Raji (cell line): ENCODE measurements around the gene NKD2.

Experiments
- POLR2A ChIP-seq: IDR thresholded peaks from 2 replicates; pipeline ENCODE4 v1.6.1; 2011; ENCODE audit warnings: low read depth, low read length, control low read depth; ENCODE audit not compliant: insufficient read depth

The NKD2 gene, protein sequence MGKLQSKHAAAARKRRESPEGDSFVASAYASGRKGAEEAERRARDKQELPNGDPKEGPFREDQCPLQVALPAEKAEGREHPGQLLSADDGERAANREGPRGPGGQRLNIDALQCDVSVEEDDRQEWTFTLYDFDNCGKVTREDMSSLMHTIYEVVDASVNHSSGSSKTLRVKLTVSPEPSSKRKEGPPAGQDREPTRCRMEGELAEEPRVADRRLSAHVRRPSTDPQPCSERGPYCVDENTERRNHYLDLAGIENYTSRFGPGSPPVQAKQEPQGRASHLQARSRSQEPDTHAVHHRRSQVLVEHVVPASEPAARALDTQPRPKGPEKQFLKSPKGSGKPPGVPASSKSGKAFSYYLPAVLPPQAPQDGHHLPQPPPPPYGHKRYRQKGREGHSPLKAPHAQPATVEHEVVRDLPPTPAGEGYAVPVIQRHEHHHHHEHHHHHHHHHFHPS

DNA sequence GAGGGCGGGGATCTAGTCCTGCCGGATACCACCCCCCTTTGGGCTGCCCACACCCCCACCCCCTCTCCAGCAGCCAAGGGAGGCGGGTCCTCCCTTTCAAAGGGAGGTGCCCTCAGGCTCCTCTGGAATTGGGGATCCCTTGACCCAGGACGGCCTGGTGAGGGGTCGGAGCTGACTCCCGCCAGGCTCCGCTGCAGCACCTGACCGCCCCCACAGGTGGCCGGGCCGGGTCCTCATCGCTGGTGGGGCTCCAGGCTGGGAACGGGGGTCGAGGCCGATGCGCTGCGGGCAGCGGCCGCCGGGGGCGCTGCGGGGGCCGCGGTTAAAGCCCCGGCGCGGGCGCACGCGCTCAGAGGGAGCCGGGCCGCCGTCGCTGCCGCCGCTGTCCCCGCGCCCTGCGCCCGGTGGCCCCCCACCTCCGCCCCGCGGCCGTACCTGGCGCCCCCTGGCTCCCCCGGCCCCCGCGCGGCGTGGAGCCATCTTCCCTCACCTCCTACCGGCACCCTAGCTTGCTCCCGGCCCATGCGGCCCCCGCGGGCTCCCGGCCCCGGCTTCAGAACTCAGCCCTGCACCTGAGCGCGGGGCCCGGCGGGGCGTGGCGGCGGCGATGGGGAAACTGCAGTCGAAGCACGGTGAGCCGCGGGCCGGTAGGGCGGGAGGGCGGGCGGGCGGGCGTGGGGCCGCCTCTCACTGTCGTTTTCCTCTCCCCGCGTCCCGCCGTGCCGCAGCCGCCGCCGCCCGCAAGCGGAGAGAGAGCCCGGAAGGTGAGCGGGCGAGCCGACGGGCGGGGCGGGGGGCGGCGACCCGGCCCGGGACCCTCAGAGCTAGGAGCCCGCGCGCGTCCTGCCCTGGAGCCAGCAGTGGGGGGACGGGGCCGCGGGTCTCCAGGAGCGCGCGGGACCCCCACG lies at the start of gene NKD2:
TSS of gene NKD2 (plus strand) at position 352 of the 908 bp plus-strand sequence. CDS start at position 608, 256 bp downstream.
- TF ChIP-seq POLR2A, result no peak

DNA sequence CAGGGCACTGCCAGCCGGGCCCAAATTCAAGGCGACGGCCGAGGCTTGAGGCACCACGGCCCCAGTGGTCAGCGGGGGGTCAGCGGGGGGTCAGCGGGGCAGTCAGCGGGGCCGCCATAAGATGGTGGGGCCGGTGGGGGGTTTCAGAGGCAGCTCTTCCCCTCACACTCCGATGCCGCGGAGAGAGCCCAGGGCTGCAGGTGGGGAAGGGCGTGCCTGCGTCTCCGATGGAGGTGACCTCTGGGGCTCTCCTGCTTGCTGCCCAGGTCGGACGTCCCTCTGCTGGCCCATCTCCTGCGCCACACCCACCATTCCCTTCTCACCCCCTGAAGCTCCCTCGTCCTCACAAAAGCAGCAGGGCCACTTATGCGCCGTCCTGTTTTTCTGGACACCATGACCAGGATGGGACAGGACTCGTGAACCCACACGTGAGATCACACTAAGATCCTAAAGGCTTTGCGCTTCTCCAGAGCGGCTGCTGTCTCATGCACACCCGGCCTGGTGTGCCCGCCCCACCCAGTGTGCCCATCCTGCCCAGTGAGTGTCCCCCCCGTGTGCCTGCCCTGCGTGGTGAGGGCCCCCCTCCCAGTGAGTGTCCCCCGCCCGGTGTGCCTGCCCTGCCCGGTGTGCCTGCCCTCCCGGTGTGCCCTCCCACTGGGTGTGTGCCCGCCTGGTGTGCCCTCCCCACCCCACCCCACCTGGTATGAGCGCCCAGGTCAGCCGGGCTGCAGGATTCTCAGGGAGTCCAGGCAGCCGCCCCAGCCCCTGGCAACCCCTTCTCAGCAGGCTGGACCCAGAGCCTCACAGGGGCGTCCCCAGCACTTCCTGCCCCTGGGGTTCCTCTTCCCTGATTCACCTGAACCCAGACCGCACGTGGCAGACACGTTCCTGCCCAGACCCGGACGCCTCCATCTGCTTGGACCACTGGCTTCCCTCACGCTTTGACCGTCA lies 48.7 kb upstream of the NKD2 start:
- TF ChIP-seq POLR2A, result no peak

DNA sequence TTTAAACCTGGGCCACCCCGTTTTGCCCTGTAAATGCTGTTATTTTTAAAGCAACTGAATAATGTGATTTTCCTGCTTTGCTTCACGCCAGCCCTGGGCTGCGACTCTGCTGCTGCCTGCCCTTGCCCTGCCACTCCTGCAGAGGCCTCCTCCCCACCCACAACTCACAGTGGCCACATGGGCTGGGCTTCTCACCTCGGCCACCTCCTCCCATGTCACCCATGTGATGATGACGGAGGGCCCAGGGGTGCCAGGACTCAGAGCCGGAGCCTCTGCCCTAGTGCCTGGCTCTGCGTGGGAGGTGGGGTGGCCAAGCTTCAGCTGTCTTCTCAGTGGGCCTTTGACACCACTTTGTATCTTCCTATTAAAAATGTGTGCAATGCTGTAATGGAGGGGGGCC lies 48.1 kb upstream of the NKD2 start:
- no peak for TF ChIP-seq POLR2A

DNA sequence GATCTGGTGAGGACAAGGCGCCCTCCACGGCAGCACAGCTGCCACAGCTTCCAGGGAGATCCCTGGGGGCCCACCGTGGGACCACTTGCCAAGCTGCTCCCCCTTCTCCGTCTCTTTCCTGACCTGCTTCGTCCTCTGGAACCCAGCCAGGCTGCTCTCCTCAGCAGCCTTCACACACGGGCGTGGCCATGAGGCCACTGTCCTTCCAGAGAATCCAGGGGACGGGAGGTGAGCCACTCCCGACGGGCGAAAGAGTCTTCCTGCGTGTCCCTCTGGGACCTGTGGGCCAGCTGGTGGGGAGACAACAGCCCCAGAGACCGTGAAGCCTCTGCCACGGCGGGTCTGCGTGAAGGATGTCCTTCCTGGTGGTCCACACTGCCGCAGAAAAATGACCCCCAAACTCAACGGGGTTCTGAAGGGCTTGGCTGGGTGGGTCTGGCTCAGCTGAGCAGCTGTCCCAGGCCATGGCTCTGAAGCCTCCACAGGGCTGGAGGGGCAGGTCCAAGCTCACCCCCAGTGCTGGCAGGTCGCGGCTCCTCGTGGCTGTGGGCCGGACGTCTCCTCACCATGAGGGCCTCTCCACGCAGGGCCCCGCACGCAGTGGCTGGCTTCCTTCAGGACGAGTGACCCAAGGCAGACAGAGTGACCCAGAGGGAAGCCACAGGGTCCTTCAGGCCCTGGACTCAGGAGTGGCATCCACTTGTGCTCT lies 47.4 kb upstream of the NKD2 start:
- TF ChIP-seq POLR2A, result no peak

DNA sequence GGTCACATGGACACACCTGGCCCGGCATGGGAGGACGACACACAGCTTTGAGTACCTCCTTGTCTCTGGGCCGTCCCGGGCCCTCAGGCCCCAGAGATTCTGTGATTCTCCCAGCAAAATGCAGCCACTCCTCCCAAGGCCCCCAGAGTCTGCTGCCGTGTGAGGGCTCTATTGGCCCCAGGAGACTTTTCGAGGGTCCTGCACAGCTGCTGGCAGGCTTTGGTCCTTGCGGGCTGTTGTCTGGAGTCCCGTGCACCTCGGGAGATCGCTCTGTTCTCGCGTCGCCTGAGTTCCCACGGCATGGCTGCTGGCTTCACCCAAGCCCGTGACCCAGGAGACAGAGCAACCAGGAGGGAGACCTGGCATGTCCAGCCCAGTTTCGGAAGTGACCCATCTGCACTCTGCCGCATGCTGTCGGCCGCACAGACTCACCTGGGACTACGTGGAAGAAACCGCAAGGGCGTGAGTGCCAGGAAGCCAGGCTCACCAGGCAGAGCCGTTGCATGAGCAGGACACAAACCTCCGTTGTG lies 46.8 kb upstream of the NKD2 start:
- TF ChIP-seq POLR2A, result no peak

DNA sequence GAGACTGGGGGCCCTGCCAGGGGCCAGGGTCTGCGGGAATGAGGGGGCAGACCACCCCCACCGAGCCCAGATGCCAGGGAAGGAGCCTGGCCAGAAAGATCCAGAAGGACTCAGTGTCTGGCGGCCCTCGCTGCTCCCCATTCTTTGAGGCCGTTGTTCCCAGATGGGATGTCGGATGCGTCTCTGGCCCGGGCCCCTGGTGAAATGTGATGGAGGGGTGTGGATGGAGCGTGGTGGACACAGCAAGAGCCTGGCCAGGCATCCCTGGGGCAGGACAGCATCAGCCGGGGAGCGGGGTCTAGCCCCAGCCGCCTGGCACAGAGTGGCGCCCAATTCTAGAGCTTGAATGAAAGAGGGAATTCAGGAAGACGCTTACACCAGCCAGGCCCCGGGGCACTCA lies 46.2 kb upstream of the NKD2 start:
- TF ChIP-seq POLR2A, result no peak

DNA sequence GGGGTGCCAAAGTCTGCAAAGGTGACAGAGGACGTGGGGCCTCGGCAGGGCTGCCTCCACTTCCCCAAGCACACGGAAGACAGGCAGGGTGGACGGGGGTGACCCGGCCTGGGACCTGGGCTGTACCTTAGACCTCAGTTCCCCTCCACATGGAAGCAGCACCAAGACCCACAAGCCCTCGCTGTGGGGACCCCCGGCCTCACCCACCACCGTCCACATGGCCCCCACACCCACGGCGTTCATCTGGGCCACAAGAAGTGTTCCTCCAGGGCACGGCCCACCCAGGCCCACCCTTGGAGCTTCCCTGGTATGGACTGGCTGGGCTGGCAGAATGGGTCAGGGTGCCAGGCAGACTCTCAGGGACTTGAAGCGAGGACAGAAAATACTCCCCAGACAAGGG lies 45.8 kb upstream of the NKD2 start:
- TF ChIP-seq POLR2A, result no peak

DNA sequence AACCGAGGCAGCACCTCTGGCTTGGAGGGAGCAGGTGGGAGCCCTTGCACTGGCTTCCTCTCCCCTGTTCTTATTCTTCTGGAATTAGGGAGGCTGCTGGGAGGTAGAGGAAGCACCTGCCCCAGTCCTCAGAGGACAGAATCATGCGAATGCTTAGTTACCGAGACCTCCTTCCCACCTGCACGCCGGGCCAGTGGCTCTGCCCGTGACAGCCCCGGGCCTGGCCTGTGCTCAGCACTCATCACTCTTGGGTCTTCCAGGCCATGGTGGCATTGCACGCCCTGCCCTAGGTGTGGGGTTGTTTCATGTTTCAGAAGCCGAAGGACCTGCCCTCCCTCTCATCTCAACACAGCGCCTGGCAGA lies 45.3 kb upstream of the NKD2 start:
- TF ChIP-seq POLR2A, result no peak

DNA sequence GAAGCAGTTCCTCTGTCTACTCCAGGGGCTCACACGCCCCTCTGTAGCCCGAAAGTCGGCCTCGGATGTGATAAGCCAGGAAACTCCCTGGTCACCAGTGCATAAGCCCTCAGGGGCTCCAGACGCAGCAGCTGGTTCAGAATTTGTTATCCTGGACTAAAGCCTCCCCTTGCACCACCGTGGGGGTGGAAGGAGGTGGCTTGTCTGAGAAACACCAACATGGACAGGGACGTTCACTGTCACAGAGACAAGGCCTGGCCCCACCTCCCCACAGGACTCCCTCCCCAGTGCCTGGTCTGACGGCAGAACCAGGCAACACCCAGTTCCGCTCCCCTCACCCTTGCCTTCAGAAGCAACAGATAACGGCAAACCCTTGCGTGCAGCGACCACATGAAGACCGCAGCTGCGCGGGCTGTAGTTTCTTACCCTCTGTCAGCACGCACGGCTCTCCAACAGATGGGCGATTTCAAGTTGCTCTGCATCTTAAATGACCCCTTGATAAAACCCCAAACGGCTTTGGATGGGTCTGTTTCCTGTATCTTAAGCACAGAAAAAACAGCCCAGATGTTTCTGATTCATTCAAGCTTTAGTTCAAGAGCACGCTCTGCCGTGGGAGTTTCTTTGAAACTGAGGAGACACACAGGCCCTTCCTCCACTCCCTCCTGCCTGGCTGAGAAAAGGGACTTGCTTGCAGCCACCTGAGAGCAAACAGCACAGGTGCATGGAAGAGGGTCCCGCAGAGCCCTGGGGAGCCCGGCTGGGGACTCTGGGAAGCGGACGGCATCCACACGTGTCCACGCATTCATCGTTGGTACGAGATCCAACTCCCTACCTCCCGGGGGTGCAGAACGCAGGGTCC lies 44.7 kb upstream of the NKD2 start:
- no peak for TF ChIP-seq POLR2A

DNA sequence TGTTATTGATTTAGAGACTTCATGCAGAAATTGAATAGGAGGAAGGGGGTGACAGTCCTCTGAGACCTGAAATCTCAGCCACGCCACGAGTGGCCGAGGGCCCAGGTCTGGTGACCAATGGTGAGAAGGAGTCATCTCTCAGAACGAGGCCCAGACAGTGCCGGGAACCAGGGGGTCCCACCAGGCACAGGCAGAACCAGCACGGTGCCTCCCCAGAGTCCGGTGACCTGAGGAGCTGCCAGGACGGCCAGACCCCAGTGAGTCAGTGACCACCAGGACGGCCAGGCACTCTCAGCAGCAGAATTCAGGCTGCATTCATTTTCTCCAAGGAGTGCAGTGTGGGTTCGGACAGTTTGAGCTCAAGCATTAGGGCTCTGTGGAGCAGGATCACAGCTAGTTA lies 43.8 kb upstream of the NKD2 start:
- TF ChIP-seq POLR2A, result no peak

DNA sequence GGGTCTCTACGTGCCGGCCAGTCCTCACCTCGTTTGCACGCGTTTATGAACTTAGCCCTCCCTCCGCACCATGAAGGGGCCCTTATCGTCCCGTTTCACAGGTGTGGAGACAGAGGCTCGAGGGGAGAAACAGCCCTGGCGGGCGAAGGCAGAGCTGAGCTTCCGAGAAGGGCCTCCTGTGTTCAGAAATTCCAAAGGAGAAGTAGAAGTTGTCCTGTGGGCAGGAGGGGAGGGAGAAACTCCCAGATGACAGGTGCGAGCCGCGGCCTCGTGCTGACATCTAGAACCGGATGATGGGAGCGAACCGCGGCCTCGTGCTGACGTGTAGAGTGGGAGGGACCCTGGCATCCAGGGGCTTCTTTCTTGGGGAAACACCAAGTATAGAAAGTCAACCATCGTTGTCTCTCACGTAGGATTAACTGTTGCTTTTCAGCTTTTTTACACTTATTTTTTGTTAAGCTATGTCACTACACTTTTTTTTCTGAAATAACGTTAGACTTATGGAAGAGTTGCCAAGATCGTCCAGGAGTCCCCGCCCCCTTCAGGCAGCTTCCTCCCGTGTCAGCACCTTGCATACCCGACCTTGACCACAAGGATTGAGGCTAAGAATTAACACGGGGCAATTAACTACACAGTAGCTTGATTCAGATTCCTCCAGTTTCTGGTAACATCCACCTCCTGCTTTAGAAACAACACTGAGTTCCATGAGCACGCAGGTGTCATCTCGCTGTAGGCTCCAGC lies 42.8 kb upstream of the NKD2 start:
- no peak for TF ChIP-seq POLR2A

DNA sequence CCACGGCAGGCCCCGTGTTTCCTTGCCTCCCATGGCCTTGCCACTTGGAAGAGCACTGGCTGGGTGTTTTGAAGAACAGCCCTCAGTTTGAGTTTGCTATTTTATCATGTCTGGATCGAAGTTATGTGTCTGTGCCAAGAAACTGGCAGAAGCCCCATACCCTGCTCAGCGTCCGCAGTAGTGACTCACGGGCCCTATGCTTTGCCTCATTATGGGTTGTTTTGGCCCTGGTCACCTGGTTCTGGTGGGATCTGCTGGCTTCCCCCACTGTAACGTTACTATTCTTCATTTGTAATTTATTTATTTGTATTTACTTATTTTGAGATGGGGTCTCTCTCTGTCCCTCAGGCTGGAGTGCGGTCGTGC lies 42.3 kb upstream of the NKD2 start:
- no peak for TF ChIP-seq POLR2A

DNA sequence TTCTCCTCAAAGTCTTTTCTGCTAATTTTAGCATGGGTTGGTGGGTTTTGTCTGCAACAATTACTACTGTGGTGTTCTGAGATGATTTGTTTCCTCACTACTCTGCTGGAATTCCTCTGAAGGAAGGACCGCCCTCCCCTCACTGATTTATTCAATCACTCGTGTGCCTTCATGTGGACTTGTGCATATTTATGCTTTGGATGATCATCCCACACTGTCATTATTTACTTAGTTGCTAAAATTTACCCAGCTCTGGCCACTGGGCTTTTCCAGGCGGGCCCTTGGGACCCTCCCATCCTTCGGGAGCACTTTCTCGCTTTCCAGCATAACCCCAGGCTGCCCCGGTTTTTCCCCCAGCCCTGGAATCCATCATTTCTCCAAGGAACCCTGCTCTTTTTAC lies 41.7 kb upstream of the NKD2 start:
- no peak for TF ChIP-seq POLR2A

DNA sequence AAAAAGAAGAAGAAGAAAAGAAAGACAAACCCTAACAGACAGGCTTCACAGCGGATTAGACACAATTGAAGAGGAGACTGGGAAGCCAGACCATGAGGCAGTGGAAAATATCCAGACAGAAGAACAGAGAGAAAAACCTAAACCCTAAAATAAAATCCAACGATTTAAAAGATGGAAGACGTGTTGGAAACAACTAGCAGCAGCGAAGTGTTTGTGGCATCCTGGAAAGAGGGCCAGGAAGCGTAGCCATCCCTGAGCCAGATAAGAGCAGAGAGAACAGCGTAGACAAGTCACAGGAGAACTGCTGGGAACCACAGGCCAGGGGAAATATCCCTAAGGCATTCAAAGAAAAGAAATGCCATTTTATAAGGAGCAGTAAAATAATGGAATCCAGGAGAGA lies 39.7 kb upstream of the NKD2 start:
- no peak for TF ChIP-seq POLR2A
